Ramos (cell line): Measurements from ENCODE around the gene PGM5.
"Not testable (repeated sequence)": the region's sequence is repeated elsewhere in the genome, so short reads cannot be mapped to it uniquely, and the experiment has no call there.

Source experiments
- in situ Hi-C: fragments of 300-500 bp; cut with MboI; formaldehyde crosslinking; loops from one replicate; pipeline ENCODE4 v1.14.3; 2022; ENCODE audit warnings: low sequenced_read_pairs; ENCODE audit not compliant: unreplicated experiment

The PGM5 gene

GRCh38 chr9:68356380-68357118 lies at the start of gene PGM5:
Gene PGM5 (plus strand): TSS chr9:68356611. CDS start chr9:68357128, 517 bp downstream.
- in situ Hi-C loops = not testable (repeated sequence)

- in situ Hi-C loops = not testable (repeated sequence)
These were observed 49.3 kb upstream of the PGM5 start for GRCh38 chr9:68307127-68307526.

- in situ Hi-C loops = not testable (repeated sequence)
These were observed 48.8 kb upstream of the PGM5 start for GRCh38 chr9:68307654-68308053.

- in situ Hi-C loops = not testable (repeated sequence)
These were observed 45.2 kb upstream of the PGM5 start for GRCh38 chr9:68311208-68311607.

GRCh38 chr9:68318209-68318608 lies 38.2 kb upstream of the PGM5 start:
- in situ Hi-C loops = not testable (repeated sequence)

- in situ Hi-C loops = not testable (repeated sequence)
These were observed 32.7 kb upstream of the PGM5 start for GRCh38 chr9:68323749-68324148.

GRCh38 chr9:68324518-68324917 lies 31.9 kb upstream of the PGM5 start:
- in situ Hi-C loops = not testable (repeated sequence)

- in situ Hi-C loops = not testable (repeated sequence)
These were observed 27.3 kb upstream of the PGM5 start for GRCh38 chr9:68329106-68329505.

GRCh38 chr9:68330531-68331173 lies 25.8 kb upstream of the PGM5 start:
- in situ Hi-C loops = not testable (repeated sequence)

- in situ Hi-C loops = not testable (repeated sequence)
These were observed 24.3 kb upstream of the PGM5 start for GRCh38 chr9:68332122-68332521.

GRCh38 chr9:68335935-68336334 lies 20.5 kb upstream of the PGM5 start:
- in situ Hi-C loops = not testable (repeated sequence)

GRCh38 chr9:68336639-68337339 lies 19.6 kb upstream of the PGM5 start:
- in situ Hi-C loops = not testable (repeated sequence)

- in situ Hi-C loops = not testable (repeated sequence)
These were observed 18.4 kb upstream of the PGM5 start for GRCh38 chr9:68338000-68338399.

GRCh38 chr9:68342265-68343025 lies 14.0 kb upstream of the PGM5 start:
- in situ Hi-C loops = not testable (repeated sequence)

GRCh38 chr9:68343242-68343641 lies 13.2 kb upstream of the PGM5 start:
- in situ Hi-C loops = not testable (repeated sequence)

GRCh38 chr9:68343992-68344391 lies 12.4 kb upstream of the PGM5 start:
- in situ Hi-C loops = not testable (repeated sequence)

- in situ Hi-C loops = not testable (repeated sequence)
These were observed 4.7 kb upstream of the PGM5 start for GRCh38 chr9:68351689-68352088.

GRCh38 chr9:68355993-68356379 lies 425 bp upstream of the PGM5 start:
- in situ Hi-C loops = not testable (repeated sequence)

- in situ Hi-C loops = not testable (repeated sequence)
These were observed 806 bp downstream of the PGM5 start for GRCh38 chr9:68357119-68357714.

- in situ Hi-C loops = not testable (repeated sequence)
These were observed 10.6 kb downstream of the PGM5 start for GRCh38 chr9:68366933-68367547.
